ENCODE results near the gene HAVCR2.

HAVCR2 gene

DNA sequence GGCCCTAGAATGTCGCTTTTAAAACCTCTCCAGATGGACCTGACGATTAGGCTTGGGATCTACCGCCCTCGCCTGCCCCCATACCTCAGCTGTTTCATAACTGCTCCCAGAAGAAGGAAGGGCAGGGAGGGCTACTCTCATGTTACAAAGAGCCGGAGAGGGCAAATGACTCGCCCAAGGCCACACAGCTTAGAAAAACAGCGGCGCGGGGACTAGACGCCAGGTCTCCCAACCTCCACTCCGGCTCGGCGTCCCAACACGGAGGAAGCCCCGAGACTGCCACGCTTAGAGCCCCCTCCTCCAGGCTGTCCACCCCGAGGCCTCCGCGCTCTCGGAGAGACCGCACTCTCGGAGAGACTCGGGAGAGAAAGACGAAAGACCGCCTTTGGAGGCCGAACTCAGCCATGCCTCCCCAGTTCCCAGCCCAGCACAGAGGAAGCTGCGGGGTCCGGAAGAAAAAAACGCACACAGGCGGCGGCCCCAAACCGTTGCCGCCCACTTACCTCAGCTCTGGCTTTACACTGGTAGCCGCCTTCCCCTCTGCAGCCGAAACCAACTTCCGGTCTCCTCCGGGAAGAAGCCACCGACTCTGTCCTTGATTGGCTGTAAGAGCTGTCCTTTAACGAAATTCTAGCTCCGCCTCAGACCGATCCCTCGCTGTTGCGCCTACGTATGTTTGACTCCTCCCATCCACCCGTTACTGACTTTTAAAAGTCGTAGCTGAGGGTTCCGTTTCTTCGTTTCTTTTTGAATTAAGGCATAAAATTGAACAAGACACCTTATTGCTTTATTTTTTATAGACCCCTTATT, 33.7 kb upstream of the HAVCR2 start, which contains the start of gene MED7:
Gene MED7, minus strand, starts transcription at position 549 of the 810 bp plus-strand sequence. CDS start 3,434 bp downstream, outside the sequence.
- H3K4me3 ChIP-seq (replicated peaks; ENCODE audit: low read depth, low read length): peak within 1 kb of the TSS; percentile 96
- peak; percentile 100 for DNase-seq (ENCODE audit: low read depth)
- TF ChIP-seq, protein P1, sequence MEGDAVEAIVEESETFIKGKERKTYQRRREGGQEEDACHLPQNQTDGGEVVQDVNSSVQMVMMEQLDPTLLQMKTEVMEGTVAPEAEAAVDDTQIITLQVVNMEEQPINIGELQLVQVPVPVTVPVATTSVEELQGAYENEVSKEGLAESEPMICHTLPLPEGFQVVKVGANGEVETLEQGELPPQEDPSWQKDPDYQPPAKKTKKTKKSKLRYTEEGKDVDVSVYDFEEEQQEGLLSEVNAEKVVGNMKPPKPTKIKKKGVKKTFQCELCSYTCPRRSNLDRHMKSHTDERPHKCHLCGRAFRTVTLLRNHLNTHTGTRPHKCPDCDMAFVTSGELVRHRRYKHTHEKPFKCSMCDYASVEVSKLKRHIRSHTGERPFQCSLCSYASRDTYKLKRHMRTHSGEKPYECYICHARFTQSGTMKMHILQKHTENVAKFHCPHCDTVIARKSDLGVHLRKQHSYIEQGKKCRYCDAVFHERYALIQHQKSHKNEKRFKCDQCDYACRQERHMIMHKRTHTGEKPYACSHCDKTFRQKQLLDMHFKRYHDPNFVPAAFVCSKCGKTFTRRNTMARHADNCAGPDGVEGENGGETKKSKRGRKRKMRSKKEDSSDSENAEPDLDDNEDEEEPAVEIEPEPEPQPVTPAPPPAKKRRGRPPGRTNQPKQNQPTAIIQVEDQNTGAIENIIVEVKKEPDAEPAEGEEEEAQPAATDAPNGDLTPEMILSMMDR (IDR thresholded peaks at IDR 0.05; ENCODE audit: low read length, missing control alignments): no peak

DNA sequence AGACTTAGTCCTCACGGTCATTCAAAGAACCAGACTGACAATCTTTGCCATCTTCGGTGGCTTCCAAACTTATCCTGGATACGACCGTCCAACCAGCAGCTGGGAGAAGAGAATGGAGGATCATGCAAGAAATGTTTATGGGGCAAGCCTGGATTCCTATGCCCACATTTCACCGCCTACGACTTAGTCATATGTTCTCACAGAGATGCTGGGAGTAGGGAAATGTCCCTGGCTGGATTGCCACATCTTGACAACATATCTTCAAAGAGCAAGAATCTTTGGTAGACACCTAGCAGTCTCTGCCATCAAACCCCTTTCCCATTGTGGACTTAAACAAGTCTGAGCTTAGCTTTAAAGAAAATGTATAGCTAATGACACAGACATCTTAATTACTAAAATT, 28.8 kb upstream of the HAVCR2 start:
- TF ChIP-seq, protein P1 (IDR thresholded peaks at IDR 0.05; ENCODE audit: low read length, missing control alignments): no peak
- DNase-seq (ENCODE audit: low read depth): peak; percentile 7
- no peak overlapping the region for H3K4me3 ChIP-seq (replicated peaks; ENCODE audit: low read depth, low read length)

DNA sequence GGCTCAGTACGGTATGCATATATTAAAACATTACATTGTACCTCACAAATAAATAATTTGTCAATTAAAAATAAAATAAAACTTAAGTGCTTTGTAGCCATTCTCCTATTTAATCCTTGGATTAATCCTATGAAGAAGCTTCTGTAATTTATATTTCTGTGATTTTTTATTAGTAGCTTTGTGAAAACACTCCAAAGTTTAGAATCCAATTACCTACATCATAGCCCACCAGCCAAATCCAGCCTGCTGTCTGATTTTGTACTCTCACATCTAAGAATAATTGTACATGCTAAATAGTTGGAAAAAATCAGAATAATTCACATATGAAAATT, 23.4 kb upstream of the HAVCR2 start:
- no peak overlapping the region for H3K4me3 ChIP-seq (replicated peaks; ENCODE audit: low read depth, low read length)
- TF ChIP-seq, protein P1 (IDR thresholded peaks at IDR 0.05; ENCODE audit: low read length, missing control alignments): no peak
- no peak for DNase-seq (ENCODE audit: low read depth)

DNA sequence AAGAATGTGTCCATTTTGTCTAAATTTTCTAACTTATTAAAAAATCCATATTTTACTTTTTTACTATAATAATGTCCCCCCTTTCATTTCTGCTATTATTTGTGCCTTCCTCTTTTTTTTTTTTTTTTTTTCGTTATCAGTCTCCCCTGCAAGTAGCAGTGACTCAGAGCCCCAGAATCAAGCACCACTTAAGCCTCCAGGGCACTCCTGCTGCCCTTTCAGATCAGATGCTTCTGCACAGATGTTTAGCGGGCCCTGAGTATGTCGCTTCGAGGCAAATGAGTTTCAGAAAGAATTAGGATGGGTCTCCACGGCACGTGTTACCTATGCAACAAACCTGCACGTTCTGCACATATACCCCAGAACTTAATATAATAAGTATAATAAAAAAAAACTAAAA, 22.1 kb upstream of the HAVCR2 start:
- DNase-seq (ENCODE audit: low read depth): no peak
- TF ChIP-seq, protein P1 (IDR thresholded peaks at IDR 0.05; ENCODE audit: low read length, missing control alignments): no peak
- H3K4me3 ChIP-seq (replicated peaks; ENCODE audit: low read depth, low read length): no peak overlapping the region

DNA sequence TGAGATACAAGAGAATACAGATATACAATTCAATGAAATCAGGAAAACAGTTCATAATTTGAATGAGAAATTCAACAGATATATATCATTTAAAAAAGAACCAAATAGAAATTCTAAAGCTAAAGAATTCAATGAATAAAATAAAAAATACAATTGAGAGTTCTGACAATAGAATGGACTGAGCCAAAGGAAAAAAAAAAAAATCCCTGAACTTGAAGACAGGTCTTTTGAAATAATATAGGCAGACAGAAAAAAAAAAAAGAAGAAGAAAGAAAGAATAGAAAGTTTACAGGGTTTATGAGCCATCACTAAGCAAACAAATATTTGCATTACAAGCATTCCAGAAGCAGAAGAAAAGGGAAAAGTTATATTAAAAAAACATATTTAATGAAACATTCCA, 12.9 kb upstream of the HAVCR2 start:
- no peak overlapping the region for H3K4me3 ChIP-seq (replicated peaks; ENCODE audit: low read depth, low read length)
- TF ChIP-seq, protein P1 (IDR thresholded peaks at IDR 0.05; ENCODE audit: low read length, missing control alignments): no peak
- DNase-seq (ENCODE audit: low read depth): no peak

DNA sequence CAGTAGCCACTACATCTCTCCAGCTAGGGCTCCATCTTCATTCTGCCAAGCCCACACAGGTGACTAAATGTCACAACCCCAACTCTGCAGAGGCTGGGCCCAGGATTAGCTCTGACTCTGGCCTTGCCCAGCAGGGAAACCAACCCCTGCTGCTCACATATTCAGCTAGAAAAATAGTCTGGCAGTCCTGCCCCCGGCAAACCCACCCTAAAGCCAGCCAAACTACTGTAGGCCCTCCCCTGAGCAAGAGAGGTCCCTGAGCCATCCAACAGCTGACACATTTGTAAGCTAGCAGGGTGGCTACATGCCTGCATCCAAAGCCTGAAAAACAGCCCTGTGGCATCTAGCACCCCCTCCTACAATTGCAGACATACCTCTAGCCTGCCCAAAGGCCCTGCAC, 11.3 kb upstream of the HAVCR2 start:
- no peak for DNase-seq (ENCODE audit: low read depth)
- no peak overlapping the region for H3K4me3 ChIP-seq (replicated peaks; ENCODE audit: low read depth, low read length)
- TF ChIP-seq, protein P1 (IDR thresholded peaks at IDR 0.05; ENCODE audit: low read length, missing control alignments): no peak

DNA sequence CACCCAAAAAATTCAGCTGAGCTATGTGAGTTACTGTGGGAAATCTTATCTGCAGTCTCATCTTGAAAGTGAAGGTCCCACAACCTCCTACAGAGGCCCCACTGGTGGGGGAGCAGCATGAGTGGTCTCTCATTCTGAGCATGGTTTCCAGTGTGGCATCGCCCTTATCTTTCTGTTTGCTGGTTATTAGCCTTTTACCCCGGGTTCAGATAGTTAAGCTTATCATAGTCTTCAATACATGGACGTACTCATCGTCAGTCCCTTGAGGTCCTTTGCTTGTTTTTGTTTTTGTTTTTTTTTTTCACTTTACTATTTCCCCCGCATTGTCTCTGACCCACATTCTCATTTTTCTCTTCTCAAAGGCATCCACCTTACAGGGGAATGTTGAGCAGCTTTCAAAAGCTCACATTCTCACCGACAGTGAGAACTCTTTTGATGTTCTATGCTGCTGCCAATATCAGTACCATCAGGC, 7.7 kb upstream of the HAVCR2 start:
- TF ChIP-seq, protein P1 (IDR thresholded peaks at IDR 0.05; ENCODE audit: low read length, missing control alignments): no peak
- DNase-seq (ENCODE audit: low read depth): no peak
- H3K4me3 ChIP-seq (replicated peaks; ENCODE audit: low read depth, low read length): no peak overlapping the region

Measured in fibroblast of pulmonary artery (primary cell).